Hepatocyte (in vitro differentiated cells): ENCODE data around the gene SCAF4. TPM values are rescaled to one million over a fixed set of nuclear protein-coding genes. Genes with fewer than 3 reads are reported as not detected.

Source experiments
- DNase-seq: peaks from one replicate; pipeline ENCODE4 v3.0.0-alpha.2; 2016; ENCODE audit warnings: low spot score
- H2AFZ ChIP-seq: fragments of 200-600 bp; sonication (generic); 2 replicates; pipeline ENCODE4 v1.6.0; 2016; ENCODE audit warnings: antibody characterized with exemption, mild to moderate bottlenecking
- H3K27ac ChIP-seq: fragments of 200-600 bp; sonication (generic); 2 replicates; pipeline ENCODE4 v1.5.1; 2016; ENCODE audit warnings: mild to moderate bottlenecking
- H3K27me3 ChIP-seq: fragments of 200-600 bp; sonication (generic); 2 replicates; pipeline ENCODE4 v1.6.1; 2016
- H3K36me3 ChIP-seq: fragments of 200-600 bp; sonication (generic); replicated peaks from 2 replicates; pipeline ENCODE4 v1.5.1; 2016; ENCODE audit warnings: low read depth; ENCODE audit not compliant: insufficient read depth
- H3K4me1 ChIP-seq: fragments of 200-600 bp; sonication (generic); 2 replicates; pipeline ENCODE4 v1.5.1; 2016; ENCODE audit warnings: mild to moderate bottlenecking, moderate library complexity; ENCODE audit not compliant: insufficient read depth
- H3K4me2 ChIP-seq: fragments of 200-600 bp; sonication (generic); 2 replicates; pipeline ENCODE4 v1.6.0; 2016
- H3K4me3 ChIP-seq: fragments of 200-600 bp; sonication (generic); 2 replicates; pipeline ENCODE4 v1.5.1; 2016; ENCODE audit warnings: mild to moderate bottlenecking
- H3K79me2 ChIP-seq: fragments of 200-600 bp; sonication (generic); 2 replicates; pipeline ENCODE4 v1.6.0; 2017; ENCODE audit warnings: mild to moderate bottlenecking
- H3K9me2 ChIP-seq: fragments of 200-600 bp; sonication (generic); replicated peaks from 2 replicates; pipeline ENCODE4 v1.6.0; 2017; ENCODE audit warnings: mild to moderate bottlenecking; ENCODE audit not compliant: insufficient read depth
- H3K9me3 ChIP-seq: fragments of 200-600 bp; sonication (generic); 2 replicates; pipeline ENCODE4 v1.5.1; 2016; ENCODE audit warnings: low read depth, mild to moderate bottlenecking
- H4K20me1 ChIP-seq: fragments of 200-600 bp; sonication (generic); 2 replicates; pipeline ENCODE4 v1.6.0; 2016; ENCODE audit warnings: mild to moderate bottlenecking; ENCODE audit not compliant: insufficient read depth, poor library complexity, severe bottlenecking
- CTCF ChIP-seq: fragments of 200-600 bp; sonication (generic); IDR thresholded peaks from 2 replicates; pipeline ENCODE4 v1.5.1; 2016; ENCODE audit warnings: antibody characterized with exemption, mild to moderate bottlenecking; ENCODE audit not compliant: poor library complexity
- EZH2 ChIP-seq: fragments of 200-600 bp; sonication (generic); IDR thresholded peaks from 2 replicates; pipeline ENCODE4 v1.6.1; 2016; ENCODE audit warnings: antibody characterized with exemption, mild to moderate bottlenecking, borderline replicate concordance
- EZH2phosphoT487 ChIP-seq: fragments of 200-600 bp; sonication (generic); IDR thresholded peaks from one replicate; pipeline ENCODE4 v1.6.1; 2018; ENCODE audit warnings: antibody characterized with exemption, mild to moderate bottlenecking, low read depth, moderate library complexity; ENCODE audit not compliant: unreplicated experiment, severe bottlenecking
- WGBS: methylation state at CpG from one replicate; pipeline ENCODE4 v1.1.6; 2016; ENCODE audit warnings: low lambda C conversion rate; ENCODE audit errors: missing lambda C conversion rate; 5-methylcytosine and 5-hydroxymethylcytosine counted together
- polyA plus RNA-seq: library from polyadenylated mRNA; unstranded; fragments of >200 nt; fragmentation: Nextera tagmentation; extraction: Ambion mirVana; gene quantifications from 2 replicates; pipeline ENCODE4 v1.2.1, GENCODE V29; 2016
- total RNA-seq: library from RNA; depleted of rRNA; stranded (reverse); fragments of >200 nt; gene quantifications from 2 replicates; pipeline ENCODE4 v1.2.3, GENCODE V29; 2014

Gene SCAF4
- total and polyA plus RNA-seq, 2 experiments from 2014 or later, result 18.7 to 33.1 TPM

GRCh38 chr21:31660259-31660565 lies 71.7 kb downstream of the SCAF4 start:
- H3K9me3 ChIP-seq, result no peaks in the 10 kb centered on the region
- H3K9me2 ChIP-seq, result no peaks in the 10 kb centered on the region
- H3K4me2 ChIP-seq, result peak overlapping the region; percentile 75
- H3K36me3 ChIP-seq, result no peaks in the 10 kb centered on the region
- peaks cover 4% of the 10 kb centered on the region for H3K4me1 ChIP-seq
- no peaks in the 10 kb centered on the region for H3K27me3 ChIP-seq
- peaks cover 32% of the 10 kb centered on the region for H4K20me1 ChIP-seq
- peaks cover 50% of the 10 kb centered on the region for H3K79me2 ChIP-seq
- H3K4me3 ChIP-seq, result peak overlapping the region; percentile 74
- DNase-seq, result peak; percentile 61
- TF ChIP-seq EZH2 (no peak), CTCF (no peak), EZH2phosphoT487 (no peak)
- 2% methylated on average over 12 of the region's 12 CpGs for WGBS
- H2AFZ ChIP-seq, result peak overlapping the region; percentile 73
- H3K27ac ChIP-seq, result peak overlapping the region; percentile 84

GRCh38 chr21:31659536-31660258 lies 72.2 kb downstream of the SCAF4 start, which contains the start of gene SOD1:
Gene SOD1 (plus strand): TSS chr21:31659693. CDS start chr21:31659770, 77 bp downstream.
- WGBS, result 1% methylated on average over 55 of the region's 87 CpGs

GRCh38 chr21:31659286-31659535 lies 72.7 kb downstream of the SCAF4 start:
- H3K9me2 ChIP-seq, result no peaks in the 10 kb centered on the region
- TF ChIP-seq EZH2, result no peak
- no peak for TF ChIP-seq EZH2phosphoT487
- TF ChIP-seq CTCF, result no peak
- H3K4me1 ChIP-seq, result peaks cover 4% of the 10 kb centered on the region
- peak overlapping the region; percentile 23 for H3K4me3 ChIP-seq
- H3K36me3 ChIP-seq, result no peaks in the 10 kb centered on the region
- no peaks in the 10 kb centered on the region for H3K27me3 ChIP-seq
- H4K20me1 ChIP-seq, result peaks cover 32% of the 10 kb centered on the region
- no peaks in the 10 kb centered on the region for H3K9me3 ChIP-seq
- H3K27ac ChIP-seq, result no peak overlapping the region
- peaks cover 42% of the 10 kb centered on the region for H3K79me2 ChIP-seq
- peak overlapping the region; percentile 75 for H3K4me2 ChIP-seq
- DNase-seq, result no peak
- 7% methylated on average over 16 of the region's 18 CpGs for WGBS
- H2AFZ ChIP-seq, result peak overlapping the region; percentile 81

More at GRCh38 chr21:31659536-31660258, 72.2 kb downstream of the SCAF4 start, which contains the start of gene SOD1:
- TF ChIP-seq EZH2, result no peak
- no peak for TF ChIP-seq EZH2phosphoT487
- no peak for TF ChIP-seq CTCF
- H3K36me3 ChIP-seq, result no peaks in the 10 kb centered on the region
- H3K9me2 ChIP-seq, result no peaks in the 10 kb centered on the region
- H3K79me2 ChIP-seq, result peaks cover 45% of the 10 kb centered on the region
- H3K4me2 ChIP-seq, result peak within 1 kb of the TSS; percentile 75
- peaks cover 32% of the 10 kb centered on the region for H4K20me1 ChIP-seq
- peaks cover 4% of the 10 kb centered on the region for H3K4me1 ChIP-seq
- H3K27ac ChIP-seq, result peak within 1 kb of the TSS; percentile 84
- peak within 1 kb of the TSS; percentile 74 for H3K4me3 ChIP-seq
- peak; percentile 95 for DNase-seq
- no peaks in the 10 kb centered on the region for H3K27me3 ChIP-seq
- no peaks in the 10 kb centered on the region for H3K9me3 ChIP-seq
- peak within 1 kb of the TSS; percentile 81 for H2AFZ ChIP-seq
